Measurements from ENCODE around the gene BMP8A. TPM values are rescaled to one million over a fixed set of nuclear protein-coding genes. Genes with fewer than 3 reads are reported as not detected.
"Not testable (repeated sequence)": the region's sequence is repeated elsewhere in the genome, so short reads cannot be mapped to it uniquely, and the experiment has no call there.

BMP8A gene
- total RNA-seq, 1 experiment from 2014 or later: not detected

DNA sequence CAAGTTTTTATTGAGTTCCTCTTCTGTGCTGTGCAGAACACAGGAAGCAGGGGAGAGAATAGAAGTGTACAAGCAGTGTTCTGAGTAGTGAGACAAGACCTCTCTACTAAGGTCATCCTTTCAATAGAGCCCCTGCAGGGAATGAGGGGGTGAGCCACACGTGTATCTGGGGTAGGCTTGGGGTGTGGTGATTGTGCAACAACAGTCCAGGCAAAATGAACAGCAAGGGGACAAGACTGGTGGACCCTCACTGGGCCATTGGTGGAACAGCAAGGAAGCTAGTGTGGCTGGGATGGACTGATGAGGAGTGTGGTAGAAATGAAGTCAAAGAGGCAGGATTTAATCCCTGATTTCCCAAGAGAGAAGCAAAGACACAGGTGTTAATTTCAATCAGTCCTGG lies 8.2 kb upstream of the BMP8A start:
- DNase-seq (ENCODE audit: low read depth): no peak

DNA sequence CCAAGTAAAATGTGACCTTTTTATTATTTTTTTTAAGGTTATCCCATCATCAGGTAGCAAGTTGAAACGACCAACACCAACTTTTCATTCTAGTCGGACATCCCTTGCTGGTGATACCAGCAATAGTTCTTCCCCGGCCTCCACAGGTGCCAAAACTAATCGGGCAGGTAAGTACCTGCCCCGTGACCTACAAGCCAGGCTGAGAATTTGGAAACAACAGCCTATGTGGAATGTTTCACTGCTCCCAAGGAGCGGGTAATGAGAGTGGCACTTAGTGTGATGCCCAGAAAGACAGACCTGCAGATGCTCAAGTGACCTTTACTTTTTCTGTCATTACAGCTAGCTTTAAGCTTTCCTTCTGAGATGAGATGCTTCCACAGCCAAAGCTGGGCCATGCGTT lies 6.9 kb upstream of the BMP8A start:
- DNase-seq (ENCODE audit: low read depth): no peak

DNA sequence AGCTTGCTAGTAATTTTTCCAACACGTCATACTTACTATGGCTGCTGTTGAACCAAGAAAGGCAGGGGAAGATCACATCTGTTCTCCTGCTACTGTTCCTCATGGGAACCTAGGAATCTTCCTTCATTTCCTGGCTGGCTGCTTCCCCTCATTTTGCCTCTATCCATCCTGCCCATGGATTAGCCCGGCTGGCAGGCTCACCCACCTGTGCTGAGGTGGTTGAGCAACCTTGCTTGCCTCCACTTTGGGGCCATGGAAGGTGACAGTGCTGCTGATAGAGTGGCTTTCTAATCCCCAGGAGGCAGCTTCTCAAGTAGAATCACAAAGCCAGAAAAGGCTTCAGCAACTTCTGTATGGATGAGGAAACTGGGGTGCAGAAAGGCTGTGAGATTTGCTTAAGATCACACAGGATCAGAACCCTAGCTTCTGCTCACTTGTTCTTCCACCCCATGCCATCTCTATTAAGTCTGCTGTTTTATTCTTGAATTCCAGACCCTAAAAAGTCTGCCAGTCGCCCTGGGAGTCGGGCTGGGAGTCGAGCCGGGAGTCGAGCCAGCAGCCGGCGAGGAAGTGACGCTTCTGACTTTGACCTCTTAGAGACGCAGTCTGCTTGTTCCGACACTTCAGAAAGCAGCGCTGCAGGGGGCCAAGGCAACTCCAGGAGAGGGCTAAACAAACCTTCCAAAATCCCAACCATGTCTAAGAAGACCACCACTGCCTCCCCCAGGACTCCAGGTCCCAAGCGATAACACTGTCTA lies 6.2 kb upstream of the BMP8A start:
- DNase-seq (ENCODE audit: low read depth): no peak

DNA sequence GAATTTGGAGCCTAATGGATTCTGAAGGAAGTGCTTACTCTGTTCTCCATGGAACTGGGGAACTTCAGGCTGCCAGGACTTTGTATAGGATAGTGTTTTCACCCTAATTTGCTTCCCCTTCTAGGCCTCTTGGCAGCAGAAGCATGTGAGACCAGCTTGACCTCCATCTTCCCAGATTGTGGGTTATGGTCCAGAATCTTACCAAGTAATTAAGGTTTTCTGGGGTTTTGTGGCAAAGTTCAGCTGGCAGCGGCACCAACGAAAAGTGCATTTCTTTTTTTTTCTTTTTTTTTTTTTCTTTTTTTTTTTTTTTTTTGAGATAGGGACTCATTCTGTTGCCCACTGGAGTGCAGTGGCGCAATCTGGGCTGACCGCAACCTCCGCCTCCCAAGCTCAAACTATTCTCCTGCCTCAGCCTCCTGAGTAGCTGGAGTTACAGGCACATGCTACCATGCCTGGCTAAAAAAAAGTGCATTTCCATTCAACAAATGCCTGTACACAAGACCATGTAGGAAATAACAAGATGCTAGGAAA lies 3.4 kb upstream of the BMP8A start:
- no peak for DNase-seq (ENCODE audit: low read depth)

DNA sequence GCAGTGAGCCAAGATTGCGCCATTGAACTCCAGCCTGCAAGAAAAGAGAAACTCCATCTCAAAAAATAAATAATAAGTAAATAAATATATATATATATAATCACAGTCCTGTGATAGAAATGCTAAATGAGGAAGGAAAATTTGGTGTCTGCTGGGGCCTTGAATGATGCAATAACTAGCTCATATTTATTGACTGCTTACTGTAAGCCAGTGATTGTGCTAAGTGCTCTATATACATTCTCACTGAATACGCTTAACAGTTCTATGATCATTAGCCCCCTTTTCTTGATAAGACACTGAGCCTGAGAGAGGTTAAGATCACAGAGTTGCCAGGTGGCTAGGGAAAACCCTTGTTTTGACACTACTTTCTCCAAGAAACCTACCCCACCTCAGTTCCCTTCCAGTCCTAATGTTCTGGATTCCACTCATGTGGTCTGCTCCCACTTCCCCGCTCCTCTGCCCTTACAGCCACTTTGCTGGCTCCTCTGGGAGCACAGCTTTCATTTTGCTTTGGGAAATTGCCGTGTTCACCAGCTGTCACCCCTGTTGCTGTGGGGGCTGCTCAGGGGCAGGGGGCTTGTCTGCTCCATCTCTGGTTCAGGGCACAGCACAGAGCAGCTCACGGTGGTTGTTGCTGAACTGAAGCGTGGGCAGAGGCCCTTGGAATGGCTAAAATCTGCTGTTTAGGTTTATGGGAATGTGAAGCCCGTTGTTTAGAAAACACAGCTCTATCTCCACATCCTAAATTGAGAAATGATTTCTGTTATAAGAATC lies 2.5 kb upstream of the BMP8A start:
- DNase-seq (ENCODE audit: low read depth): no peak

DNA sequence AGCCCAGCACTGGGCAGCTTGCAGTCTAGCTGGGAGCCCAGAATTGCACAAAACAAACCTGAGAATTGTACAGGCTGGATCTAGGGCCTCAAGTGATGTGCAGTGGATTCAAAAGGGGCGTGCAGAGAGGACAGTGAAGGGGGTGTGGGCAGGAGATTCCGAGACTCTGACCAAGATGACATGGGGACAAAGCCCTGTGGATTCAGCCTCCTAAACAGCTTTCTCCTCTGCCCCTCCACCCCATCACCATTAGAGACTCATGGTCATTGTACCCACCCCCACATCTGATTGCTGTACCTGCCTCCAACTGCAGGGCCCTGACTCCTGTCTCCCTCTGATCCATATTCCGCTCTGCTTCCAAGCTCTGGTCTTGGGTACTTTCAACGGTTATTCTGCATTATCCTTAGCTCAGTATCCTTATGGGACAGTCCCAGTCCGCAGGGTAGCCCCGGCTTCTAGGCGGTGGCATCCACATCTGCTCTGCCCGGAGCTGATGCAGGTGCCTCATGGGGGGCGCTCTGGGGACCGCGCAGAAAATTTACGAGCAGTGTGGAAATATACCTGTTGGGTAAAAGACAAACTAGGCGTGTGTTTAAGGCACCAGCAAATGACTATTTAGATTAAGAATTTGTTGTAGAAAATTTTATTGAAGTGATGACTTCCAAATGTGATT lies 1.7 kb upstream of the BMP8A start:
- no peak for DNase-seq (ENCODE audit: low read depth)

DNA sequence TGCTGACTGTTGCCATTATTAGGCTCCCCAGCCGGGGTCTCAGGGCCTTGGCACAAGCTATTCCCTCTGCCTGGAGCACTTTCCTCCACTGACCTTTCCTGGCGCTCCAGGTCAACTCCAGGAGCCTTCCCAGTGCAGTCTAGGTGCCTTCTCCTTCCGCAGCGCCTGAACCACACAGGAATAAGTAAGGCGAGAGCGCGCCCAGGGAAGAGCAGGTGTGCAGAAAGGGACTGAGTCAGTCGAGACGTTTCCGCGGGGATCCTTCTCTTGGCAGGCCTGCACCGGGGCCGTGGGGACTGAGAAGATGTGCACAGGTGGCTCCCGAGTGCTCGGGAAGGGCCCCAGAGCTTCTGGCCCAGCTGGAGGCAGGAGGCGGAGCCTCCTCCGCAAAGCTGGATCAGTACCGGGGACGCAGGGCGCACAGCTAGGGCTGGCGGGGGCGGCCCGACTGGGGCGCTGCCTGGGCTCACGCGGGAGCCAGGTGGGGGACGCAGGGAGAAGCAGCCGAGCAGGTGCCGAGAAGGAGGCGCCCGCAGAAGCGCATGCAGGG lies 765 bp upstream of the BMP8A start:
- no peak for DNase-seq (ENCODE audit: low read depth)

DNA sequence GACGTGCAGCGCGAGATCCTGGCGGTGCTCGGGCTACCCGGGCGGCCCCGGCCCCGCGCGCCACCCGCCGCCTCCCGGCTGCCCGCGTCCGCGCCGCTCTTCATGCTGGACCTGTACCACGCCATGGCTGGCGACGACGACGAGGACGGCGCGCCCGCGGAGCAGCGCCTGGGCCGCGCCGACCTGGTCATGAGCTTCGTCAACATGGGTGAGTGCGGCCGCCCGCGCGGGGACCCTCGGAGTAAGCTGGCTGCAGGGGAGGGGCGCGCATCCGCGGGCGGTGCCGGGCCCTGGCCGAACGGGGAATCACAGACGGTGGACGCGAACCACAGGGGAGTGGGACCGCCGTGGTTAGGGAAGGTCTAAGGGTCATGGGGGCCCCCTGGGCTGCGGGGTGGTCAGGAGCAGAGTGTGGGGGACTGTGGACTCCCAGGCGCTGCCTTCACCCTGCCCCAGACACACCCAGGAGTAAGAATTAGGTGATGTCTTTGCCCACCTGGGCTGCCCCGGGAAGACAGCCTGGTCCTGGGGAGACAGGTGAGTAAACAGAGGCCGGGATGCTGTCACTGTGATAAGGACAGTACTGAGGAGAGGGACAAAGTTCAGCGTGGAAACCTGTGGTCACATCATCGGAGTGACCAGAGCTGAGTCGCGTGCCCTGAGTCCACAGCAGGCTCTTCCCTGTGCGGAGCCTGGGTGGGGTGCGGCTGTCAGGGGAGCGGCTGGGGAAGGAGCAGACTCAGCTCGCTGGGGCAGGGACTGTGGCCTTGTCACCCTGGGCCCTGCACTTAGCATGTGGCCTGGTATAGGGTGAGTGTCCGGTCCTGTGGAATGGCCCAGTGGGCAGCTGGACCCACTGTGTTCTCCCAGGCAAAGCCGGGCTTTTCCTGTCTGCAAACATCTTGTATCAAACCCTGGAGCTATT lies 944 bp downstream of the BMP8A start:
- DNase-seq (ENCODE audit: low read depth): not testable (repeated sequence)

DNA sequence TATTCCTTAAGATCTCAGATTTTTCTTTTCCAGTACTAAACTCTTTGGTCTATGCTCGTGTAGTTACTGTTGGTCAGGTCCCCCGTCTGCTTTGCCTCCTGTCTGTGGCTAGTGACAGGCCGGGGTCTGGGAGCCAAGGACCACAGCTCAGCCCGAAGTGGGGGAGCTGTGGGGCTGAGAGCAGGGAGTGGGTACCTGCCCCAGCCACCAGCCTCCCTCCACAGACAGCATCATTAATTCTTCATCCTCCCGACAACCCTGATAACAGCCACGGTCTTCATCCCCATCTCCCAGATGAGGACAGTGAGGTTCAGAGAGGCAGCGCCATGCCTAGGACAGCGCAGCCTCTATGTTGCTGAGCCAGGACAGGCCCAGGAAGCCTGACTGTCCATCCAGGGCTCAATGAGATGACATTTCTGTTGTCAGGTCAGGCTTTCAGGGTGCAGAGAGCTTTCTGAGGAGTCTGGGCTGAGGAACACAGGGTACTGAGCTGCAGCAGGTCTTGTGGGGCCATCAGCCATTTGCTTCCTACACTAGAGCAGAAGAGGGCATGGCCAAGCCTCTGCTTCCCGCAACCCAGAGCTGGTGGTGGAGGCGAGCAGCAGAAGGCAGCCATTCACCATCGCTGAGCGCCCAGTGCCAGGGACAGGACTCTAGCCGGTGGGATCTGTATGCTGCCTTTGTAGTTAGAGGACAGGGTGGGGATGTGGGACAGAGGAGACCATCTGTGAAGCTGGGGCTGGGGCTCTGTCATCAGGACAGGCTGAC lies 1.8 kb downstream of the BMP8A start:
- not testable (repeated sequence) for DNase-seq (ENCODE audit: low read depth)

DNA sequence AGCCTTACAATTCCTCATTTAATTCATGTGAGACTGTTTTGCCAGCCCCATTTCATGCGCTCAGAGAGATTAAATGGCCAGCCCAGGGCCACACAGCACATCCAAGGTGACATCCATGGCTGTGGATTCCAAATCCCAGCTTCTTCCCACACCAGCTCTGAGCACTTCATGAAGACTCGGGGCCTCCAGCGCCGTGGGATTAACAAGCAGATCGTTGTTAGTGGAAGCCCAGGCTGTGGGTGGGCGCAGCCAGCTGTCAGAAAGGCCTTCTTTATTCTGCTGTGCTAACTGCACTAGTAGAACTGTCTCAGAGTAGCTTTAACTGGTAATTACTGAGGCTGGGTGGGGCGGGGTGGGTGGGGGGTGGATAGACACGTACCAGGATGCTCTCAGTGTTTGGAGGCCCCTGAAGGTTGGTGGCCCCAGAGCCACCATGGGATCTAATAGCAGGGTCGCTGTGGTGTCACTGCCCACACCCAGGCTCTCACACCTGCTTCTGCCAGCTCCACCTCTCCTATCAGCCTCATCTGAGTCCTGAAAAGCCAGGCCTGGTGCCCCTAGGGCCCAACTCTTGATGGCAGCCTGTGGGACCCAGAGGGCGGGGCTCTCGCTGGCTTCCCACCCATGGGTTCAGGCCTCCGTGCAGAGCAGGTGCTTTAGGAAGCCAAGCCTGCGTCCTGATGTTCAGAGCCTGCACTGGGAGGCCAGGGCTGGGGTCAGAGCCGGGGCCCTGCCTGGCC lies 3.4 kb downstream of the BMP8A start:
- no peak for DNase-seq (ENCODE audit: low read depth)

DNA sequence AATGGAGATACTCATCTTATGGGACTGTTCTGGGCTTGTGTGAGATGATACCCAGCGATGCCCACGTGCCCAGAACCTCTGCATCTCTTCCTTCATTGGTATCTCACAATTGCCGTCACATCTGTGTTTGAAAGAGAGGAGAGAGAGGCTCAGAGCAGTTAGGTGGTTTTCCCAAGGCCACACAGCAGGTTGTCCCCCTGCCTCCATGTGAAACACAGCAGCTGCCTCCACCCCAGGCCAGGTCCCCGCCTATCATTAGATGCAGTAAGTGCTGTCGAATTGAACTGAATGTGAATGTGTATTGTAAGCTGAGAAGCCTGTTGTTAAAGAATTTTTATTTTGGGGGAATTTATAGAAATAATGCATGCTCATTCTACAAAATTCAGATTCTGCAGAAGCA lies 5.1 kb downstream of the BMP8A start:
- not testable (repeated sequence) for DNase-seq (ENCODE audit: low read depth)

DNA sequence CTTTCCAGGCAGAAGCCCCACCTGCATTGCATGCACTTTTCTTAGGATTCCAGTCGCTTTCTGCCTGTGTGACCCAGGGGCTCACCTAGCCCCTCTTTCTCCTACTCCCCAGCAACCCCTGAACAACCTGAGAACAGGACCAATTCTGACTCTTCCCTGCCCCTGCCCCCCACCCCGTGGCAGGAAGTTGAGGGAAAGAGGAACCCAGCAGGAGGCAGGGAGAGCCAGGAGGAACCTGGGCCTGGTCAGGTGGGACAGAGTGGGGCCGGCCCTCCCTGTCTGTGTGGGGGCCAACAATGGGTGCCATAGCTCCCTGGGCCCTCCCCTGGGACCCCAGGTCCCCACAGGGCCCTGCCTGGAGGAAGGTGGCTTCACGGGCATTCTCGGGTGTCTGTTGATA lies 6.1 kb downstream of the BMP8A start:
- no peak for DNase-seq (ENCODE audit: low read depth)

DNA sequence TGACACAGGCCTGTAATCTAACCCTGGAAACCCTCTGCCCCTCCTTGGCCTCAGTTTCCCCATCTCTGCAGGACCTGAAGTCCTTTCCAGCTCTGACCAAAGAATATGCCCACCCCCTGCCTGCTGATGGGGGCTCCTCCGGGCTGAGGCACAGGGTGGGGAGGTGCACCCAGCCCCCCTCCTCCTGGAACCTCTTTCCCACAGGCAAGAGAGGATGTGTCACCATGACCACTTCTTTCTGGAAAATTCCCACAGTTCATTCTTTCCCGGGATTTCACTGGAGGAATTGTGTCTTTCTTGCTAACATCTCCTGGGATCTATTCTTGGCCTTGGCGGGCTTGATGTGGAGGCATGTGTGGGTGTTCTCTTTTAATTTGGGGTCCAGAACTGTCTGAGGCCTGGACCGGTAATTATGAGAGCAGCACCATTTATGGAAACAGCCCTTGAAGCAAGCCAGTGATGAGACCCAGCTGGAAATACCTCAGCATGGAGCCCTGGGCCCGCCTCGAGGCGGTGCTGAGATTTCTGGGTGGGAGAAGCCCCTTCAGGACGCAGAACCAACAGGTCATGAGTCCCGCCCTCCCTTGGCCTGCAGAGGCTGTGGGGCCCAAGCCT lies 6.8 kb downstream of the BMP8A start:
- DNase-seq (ENCODE audit: low read depth): not testable (repeated sequence)

DNA sequence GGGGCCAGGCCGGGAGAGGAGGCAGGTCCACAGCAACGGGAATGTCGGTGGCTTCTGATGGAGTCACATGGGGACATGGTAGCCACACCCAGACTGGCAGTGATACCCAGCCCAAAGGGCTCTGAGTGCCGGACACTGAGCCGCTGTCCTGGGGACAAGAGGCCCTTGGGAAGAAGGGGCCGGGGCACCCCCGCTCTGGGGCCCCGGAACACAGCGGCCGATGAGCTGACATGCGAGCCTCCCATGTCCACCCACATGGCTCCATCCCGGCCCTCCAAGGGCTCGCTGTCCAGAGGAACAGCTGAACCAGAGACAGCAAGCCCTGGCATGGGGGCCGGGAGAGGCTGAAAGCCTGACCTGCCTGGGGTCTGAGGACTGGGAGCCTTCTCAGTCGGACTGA lies 7.4 kb downstream of the BMP8A start:
- DNase-seq (ENCODE audit: low read depth): not testable (repeated sequence)

DNA sequence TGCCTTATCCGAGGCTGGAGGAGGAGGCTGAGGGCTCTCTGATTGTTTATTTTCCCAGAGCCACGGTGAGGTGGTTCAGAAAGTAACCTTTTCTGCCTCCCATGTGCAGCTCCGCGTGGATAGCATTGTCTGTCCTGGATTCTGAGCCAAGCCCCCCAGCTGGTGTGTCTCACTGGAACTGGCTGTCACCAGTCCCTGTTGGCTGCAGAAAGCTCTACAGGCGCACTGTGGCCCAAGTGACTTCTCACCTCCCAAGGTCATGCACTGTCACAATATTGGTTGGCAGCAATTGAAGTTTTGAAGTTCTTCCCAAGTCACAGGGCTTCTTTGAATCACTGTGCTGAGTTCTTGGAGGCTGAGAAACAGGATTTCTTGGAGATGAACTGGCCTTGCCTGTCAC lies 8.2 kb downstream of the BMP8A start:
- DNase-seq (ENCODE audit: low read depth): no peak

DNA sequence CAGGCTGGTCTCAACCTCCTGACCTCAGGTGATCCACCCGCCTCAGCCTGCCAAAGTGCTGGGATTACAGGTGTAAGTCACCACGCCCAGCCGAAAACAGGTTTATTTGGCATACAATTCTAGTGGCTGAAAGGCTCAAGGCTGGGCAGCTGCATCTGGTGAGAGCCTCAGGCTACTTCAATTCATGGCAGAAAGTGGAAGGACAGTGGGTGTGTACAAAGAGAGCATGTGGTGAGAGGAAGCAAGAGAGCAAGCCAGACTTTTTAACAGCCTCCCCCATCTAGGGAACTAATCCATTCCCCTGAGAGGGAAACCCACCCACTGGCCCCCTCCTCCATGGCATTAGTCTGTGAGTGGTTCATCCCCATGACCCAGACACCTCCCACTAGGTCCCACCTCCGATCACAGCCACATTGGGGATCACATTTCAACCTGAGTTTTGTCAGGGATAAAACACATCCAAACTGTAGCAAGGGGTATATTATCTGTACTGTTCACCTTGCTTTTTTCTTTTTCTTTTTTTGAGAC lies 9.5 kb downstream of the BMP8A start:
- DNase-seq (ENCODE audit: low read depth): no peak

DNA sequence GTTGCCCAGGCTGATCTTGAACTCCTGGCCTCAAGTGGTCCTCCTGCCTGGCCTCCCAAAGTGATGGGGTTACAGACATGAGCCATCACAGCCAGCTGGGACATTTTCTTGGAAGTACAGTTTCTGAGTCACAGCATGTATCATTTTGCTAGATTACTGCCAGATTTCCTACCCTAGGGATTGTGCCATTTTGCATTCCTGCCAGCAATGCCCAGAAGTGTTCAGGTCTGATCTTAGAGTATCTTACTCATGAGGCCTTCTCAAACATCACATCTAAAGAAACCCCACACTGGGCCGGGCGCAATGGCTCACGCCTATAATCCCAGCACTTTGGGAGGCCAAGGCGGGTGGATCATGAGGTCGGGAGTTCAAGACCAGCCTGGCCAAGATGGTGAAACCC lies 10.2 kb downstream of the BMP8A start:
- DNase-seq (ENCODE audit: low read depth): peak; percentile 92

DNA sequence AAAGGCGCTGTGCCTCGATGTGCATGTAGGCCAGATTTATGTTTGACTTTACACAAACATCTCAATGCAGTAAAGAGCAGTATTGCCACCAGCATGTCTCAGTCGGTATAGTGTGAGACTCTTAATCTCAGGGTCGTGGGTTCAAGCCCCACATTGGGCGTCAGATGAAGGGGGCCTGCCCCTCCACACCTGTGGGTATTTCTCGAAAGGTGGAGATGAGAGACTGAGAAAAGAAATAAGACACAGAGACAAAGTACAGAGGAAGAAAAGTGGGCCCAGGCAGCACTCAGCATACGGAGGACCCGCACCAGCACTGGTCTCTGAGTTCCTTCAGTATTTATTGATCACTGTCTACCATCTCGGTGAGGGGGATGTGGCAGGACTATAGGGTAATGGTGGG lies 13.0 kb downstream of the BMP8A start:
- not testable (repeated sequence) for DNase-seq (ENCODE audit: low read depth)

DNA sequence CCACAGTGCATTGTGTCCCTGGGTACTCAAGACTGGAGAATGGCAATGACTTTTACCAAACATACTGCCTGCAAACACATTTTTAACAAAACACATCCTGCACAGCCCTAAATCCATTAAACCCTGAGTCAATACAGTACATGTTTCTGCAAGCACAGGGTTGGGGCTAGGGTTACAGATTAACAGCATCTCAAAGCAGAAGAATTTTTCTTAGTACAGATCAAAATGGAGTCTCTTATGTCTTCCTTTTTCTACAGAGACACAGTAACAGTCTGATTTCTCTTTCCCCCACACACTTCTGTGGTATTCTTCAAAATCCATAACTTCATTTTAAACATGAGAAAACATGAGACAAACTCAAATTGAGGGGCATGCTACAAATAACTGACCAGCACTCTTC lies 13.9 kb downstream of the BMP8A start:
- DNase-seq (ENCODE audit: low read depth): no peak

Measured in LHCN-M2 (cell line).